SK-N-MC (cell line): Measurements from ENCODE around the gene EN2.

ENCODE experiments used
- EZH2 ChIP-seq: fragments of 200-600 bp; sonication (generic); IDR thresholded peaks from one replicate; pipeline ENCODE4 v1.6.1; 2017; ENCODE audit warnings: antibody characterized with exemption
- FOXP2 ChIP-seq: optimal IDR thresholded peaks from 2 replicates; pipeline ENCODE3; 2011; ENCODE audit warnings: mild to moderate bottlenecking, moderate library complexity; ENCODE audit not compliant: insufficient read depth; ENCODE audit errors: extremely low read length, control extremely low read depth
- POLR2AphosphoS5 ChIP-seq: IDR thresholded peaks from 2 replicates; pipeline ENCODE4 v1.6.1; 2012; ENCODE audit warnings: mild to moderate bottlenecking, low read depth, low read length, borderline replicate concordance

GRCh38 chr7:155422151-155422550, 35.8 kb upstream of the EN2 start:
- TF ChIP-seq EZH2 (no peak), POLR2AphosphoS5 (no peak), FOXP2 (no peak)
